Amygdala (tissue), 56 donors: ENCODE results near the gene BOLA3.
"Not testable (repeated sequence)": the region's sequence is repeated elsewhere in the genome, so short reads cannot be mapped to it uniquely, and the experiment has no call there.

Experiments
- DNase-seq, 56 donors: peaks; one replicate each; lab custom pipeline; 2025; lab: John Stamatoyannopoulos, UW

BOLA3 gene

DNA sequence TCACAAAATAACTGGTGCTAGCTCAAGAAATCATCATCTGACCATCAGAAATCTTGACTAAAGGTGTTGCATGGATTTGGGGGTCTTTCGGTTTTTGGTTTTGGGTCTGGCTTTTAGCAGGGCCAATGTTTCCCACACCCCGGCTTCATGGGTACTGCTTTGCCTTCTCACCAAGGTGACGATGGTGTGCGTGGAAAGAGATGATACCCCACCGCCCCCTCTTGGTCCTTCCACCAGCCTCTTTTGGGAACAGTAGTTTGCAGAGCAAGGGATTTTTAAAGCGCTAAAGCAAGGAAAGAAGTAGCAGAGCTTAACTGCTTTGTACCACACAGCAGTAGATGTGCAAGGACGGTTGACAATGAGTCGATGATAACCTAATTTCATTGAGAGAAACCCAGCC lies 42.3 kb downstream of the BOLA3 start:
- no peak for DNase-seq

GRCh38 chr2:74104839-74105238 lies 42.9 kb downstream of the BOLA3 start:
- no peak for DNase-seq

GRCh38 chr2:74103763-74104162 lies 43.9 kb downstream of the BOLA3 start:
- DNase-seq = no peak

GRCh38 chr2:74102516-74102915 lies 45.2 kb downstream of the BOLA3 start:
- no peak for DNase-seq

GRCh38 chr2:74101574-74102300 lies 46.0 kb downstream of the BOLA3 start:
- DNase-seq = no peak

GRCh38 chr2:74100254-74101216 lies 47.2 kb downstream of the BOLA3 start:
- DNase-seq = no peak

GRCh38 chr2:74099835-74100234 lies 47.9 kb downstream of the BOLA3 start:
- DNase-seq = peak in 8 of 56 donors; percentile 15 to 39 (median 24)

DNA sequence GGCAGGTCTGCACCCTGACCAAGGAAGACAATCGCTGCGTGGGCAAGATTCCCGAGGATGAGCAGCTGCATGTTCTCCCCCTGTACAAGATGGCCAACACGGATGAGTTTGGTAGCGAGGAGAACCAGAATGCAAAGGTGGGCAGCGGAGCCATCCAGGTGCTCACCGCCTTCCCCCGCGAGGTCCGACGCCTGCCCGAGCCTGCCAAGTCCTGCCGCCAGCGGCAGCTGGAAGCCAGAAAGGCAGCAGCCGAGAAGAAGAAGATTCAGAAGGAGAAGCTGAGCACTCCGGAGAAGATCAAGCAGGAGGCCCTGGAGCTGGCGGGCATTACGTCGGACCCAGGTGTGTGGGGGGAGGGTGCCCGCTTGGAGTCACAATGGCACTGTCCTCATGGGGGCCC lies 48.4 kb downstream of the BOLA3 start:
- DNase-seq = no peak

DNA sequence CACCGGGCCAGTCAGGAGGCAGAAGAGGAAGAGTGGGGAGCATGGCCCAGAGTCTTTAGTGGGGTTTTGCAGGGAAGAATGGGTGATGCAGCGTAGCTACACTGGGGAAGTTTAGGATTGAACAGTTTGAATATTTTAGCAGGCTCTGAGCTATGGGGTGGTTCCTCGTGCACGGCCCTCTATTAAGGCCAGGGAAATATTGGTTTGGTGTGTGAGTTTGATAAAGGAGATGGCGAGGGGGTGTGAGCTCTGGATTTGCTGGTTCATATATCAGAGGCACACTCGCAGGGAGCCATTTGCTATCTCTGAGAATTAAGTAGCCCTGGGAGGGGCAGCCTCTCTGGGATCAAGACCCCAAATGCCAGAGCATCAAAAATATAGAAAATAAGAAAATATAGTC lies 50.1 kb downstream of the BOLA3 start:
- DNase-seq = no peak

DNA sequence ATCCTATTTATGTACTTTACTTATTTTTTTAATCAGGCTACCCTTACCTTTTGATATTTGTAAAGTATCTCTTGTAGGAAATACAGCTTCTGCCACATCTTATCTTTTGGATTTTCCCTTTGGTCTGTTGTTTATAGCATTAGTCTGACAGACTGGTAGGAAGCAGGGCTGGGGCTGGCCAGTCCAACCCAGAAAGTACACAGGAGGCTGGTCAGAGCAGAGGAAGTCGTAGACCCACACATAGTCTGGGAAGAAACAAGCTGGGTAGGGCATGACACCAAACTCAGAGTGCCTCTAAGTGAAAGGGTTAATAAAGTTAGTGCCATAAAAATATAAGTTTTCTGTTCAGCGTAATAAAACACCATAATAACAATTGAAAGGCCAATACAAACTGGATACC lies 51.7 kb downstream of the BOLA3 start:
- DNase-seq = no peak

GRCh38 chr2:74095632-74096031 lies 52.1 kb downstream of the BOLA3 start:
- no peak for DNase-seq

DNA sequence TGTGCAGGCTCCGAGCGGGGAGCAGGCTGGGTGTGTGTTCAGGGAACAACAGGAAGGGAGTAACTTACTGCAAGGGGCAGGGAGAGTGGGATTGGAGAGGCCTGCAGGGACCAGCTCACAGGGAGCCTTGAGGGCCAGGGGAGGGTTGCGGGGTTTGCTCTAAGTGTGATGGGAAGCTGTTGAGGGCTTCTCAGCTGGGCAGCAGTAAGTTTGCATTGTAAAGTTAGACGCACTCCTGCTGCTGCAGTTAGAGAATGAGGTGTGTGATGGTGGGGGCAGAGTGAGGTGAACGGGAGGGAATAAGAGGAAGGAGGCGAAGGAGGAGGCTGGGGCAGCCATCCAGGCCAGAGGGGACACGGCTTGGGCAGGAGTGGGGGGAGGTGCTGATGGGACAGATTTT lies 53.4 kb downstream of the BOLA3 start:
- peak in 1 of 56 donors; percentile 17 for DNase-seq

DNA sequence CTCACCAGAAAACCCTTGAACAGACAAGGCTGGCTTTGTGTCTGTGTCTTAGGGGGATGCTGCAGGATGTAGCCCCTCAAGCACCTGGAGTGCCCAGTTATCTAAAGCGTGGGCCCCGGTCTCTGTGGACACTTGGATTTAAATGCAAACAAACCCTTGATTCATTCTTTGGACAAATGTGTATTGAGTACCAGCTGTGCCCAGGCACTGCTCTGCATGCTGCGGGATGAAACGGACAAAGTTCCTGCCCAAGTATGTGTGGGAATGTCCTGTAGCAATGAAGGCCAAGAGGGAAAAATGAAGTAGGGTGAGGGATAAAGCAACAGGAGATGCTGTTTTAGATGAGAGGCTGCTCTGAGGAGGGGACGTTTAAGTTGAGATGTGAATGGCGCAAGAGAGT lies 53.9 kb downstream of the BOLA3 start:
- peak in 10 of 56 donors; percentile 17 to 47 (median 31) for DNase-seq

- no peak for DNase-seq
These were observed 54.3 kb downstream of the BOLA3 start for GRCh38 chr2:74093426-74093825.

- peak in 14 of 56 donors; percentile 17 to 56 (median 35) for DNase-seq
These were observed 55.4 kb downstream of the BOLA3 start for GRCh38 chr2:74092275-74092674.

DNA sequence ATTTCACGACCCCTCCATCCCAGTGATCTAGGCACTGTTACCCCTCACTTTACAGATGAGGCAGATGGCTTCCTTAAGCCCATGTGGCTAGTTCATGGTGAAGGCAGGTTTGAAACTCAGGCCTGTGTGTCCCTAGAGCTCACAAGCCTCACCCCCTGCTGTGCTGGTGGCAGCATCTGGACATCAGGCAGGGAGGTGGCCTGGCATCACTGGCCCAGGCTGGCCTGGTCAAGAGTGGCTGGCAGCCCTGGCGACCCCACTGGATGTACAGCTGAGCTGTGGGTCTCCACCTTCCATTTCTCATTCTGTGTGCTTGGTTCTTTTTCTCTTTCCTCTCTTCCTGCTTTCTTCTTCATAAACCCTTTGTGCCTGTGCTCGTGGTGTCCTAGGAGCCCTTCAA lies 56.3 kb downstream of the BOLA3 start:
- no peak for DNase-seq

- DNase-seq = no peak
These were observed 57.6 kb downstream of the BOLA3 start for GRCh38 chr2:74089816-74090745.

DNA sequence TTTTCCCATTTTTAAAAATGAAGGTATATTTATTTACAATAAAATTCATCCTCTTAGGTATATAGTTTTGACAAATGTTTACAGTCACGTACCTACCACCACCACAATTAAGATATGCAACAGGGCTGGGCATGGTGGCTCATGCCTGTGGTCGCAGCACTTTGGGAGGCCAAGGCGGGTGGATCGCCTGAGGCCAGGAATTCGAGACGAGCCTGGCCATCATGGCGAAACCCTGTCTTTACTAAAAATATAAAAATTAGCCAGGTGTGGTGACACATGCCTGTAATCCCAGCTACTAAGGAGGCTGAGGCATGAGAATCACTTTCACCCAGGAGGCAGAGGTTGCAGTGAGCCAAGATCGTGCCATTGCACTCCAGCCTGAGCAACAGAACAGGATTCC lies 59.0 kb downstream of the BOLA3 start:
- DNase-seq = not testable (repeated sequence)

- no peak for DNase-seq
These were observed 60.0 kb downstream of the BOLA3 start for GRCh38 chr2:74087696-74088095.

DNA sequence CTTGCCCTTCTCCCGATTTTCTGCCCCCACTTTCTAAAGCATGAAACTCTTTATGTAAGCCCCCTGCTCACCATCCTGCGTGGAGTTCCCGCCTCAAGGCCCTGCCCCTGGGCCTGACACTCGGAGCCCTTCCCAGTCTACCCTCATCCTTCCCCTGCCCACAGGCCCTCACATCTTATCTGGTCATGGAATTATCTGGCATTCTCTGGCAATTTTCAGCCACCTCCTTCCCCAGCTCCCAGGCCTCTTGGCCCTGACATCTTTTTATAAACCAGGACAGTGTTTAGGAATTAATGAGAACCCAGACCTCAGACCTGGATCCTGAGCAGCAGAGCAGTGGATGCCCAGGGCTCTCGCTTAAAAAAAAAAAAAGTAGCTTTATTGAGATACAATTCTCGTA lies 61.7 kb downstream of the BOLA3 start:
- no peak for DNase-seq
